Endothelial cell of umbilical vein (primary cell): ENCODE measurements around the gene ANGEL2. TPM values are rescaled to one million over a fixed set of nuclear protein-coding genes. Genes with fewer than 3 reads are reported as not detected.

Experiments used
- BruUV-seq: library from RNA; stranded (reverse); fragments of 400-500 nt; replicated peaks from 2 replicates; lab custom pipeline; 2021; lab: Mats Ljungman, UMichigan
- CTCF ChIA-PET: fragments of 300-600, 350-600 bp; sonication (Branson Sonifier 250); formaldehyde crosslinking; loops from one replicate; lab custom pipeline; 2021; ENCODE audit warnings: antibody characterized with exemption, inconsistent platforms; lab: Charles Lee
- POLR2A ChIA-PET: fragments of 300-600, 350-600 bp; sonication (Branson Sonifier 250); formaldehyde crosslinking; loops from one replicate; lab custom pipeline; 2021; ENCODE audit warnings: antibody characterized with exemption, inconsistent platforms; lab: Charles Lee
- DNase-seq: peaks from one replicate; pipeline ENCODE4 v3.0.0-alpha.2; 2011; ENCODE audit warnings: low read depth, low spot score
- FAIRE-seq: peaks from 2 replicates; lab custom pipeline; 2011; peaks lifted over from hg19 to GRCh38; lab: Jason Lieb, UNC
- H2AFZ ChIP-seq: 2 replicates; pipeline ENCODE4 v1.6.0; 2012; ENCODE audit warnings: low read depth, low read length, control low read depth, inconsistent platforms
- H3K27ac ChIP-seq: 2 replicates; pipeline ENCODE4 v1.5.1; 2011; ENCODE audit warnings: low read depth, mild to moderate bottlenecking, control low read depth, low read length, moderate library complexity; ENCODE audit not compliant: insufficient read depth
- H3K27me3 ChIP-seq, 2 experiments: 2 replicates each; pipeline versions ENCODE4 v1.6.0 to v1.6.1; 2011; ENCODE audit warnings: low read length in 2 of 2, mixed read lengths in 1 of 2; ENCODE audit not compliant: control insufficient read depth in 2 of 2, insufficient read depth in 2 of 2
- H3K36me3 ChIP-seq, 2 experiments: 2 replicates in 1 of 2; 3 replicates in 1 of 2; pipeline ENCODE4 v1.5.1; 2011; ENCODE audit warnings: low read length in 2 of 2, mild to moderate bottlenecking in 1 of 2, moderate library complexity in 1 of 2; ENCODE audit not compliant: control insufficient read depth in 2 of 2, insufficient read depth in 2 of 2; ENCODE audit errors: extremely low read depth in 1 of 2
- H3K4me1 ChIP-seq: 3 replicates; pipeline ENCODE4 v1.5.1; 2011; ENCODE audit warnings: mild to moderate bottlenecking, low read length; ENCODE audit not compliant: control insufficient read depth, insufficient read depth; ENCODE audit errors: extremely low read depth
- H3K4me2 ChIP-seq: 2 replicates; pipeline ENCODE4 v1.6.1; 2011; ENCODE audit warnings: low read length, control low read depth, mixed read lengths; ENCODE audit not compliant: insufficient read depth
- H3K4me3 ChIP-seq, 3 experiments: fragments of 200-600 bp in 1 of 3; sonication (generic), shearing (Covaris generic) in 1 of 3; replicated peaks in 1 of 3; 2 replicates each; pipeline ENCODE4 v1.5.1; 2011 to 2016; ENCODE audit warnings: control low read depth in 3 of 3, low read length in 3 of 3, mild to moderate bottlenecking in 2 of 3, inconsistent platforms in 1 of 3, low read depth in 1 of 3, moderate library complexity in 1 of 3; ENCODE audit not compliant: insufficient read depth in 1 of 3
- H3K79me2 ChIP-seq: 2 replicates; pipeline ENCODE4 v1.6.0; 2012; ENCODE audit warnings: low read length, inconsistent platforms; ENCODE audit not compliant: control insufficient read depth, insufficient read depth
- H3K9ac ChIP-seq: replicated peaks from 2 replicates; pipeline ENCODE3; 2011; ENCODE audit warnings: low read length, control low read depth; ENCODE audit not compliant: insufficient read depth; ENCODE audit errors: extremely low read depth
- H3K9me1 ChIP-seq: replicated peaks from 3 replicates; pipeline ENCODE4 v1.6.0; 2011; ENCODE audit warnings: mild to moderate bottlenecking, low read length; ENCODE audit not compliant: control insufficient read depth, insufficient read depth; ENCODE audit errors: extremely low read depth
- H3K9me3 ChIP-seq: replicated peaks from 2 replicates; pipeline ENCODE4 v1.5.1; 2012; ENCODE audit warnings: low read length, inconsistent platforms; ENCODE audit not compliant: control insufficient read depth, insufficient read depth
- H4K20me1 ChIP-seq: replicated peaks from 2 replicates; pipeline ENCODE3; 2011; ENCODE audit warnings: mild to moderate bottlenecking, low read length; ENCODE audit not compliant: control insufficient read depth, insufficient read depth; ENCODE audit errors: extremely low read depth
- CTCF ChIP-seq, 2 donors: IDR thresholded peaks; 1 replicate in 1 of 2; 2 replicates in 1 of 2; pipeline ENCODE4 v1.5.1; 2011; ENCODE audit warnings: low read length in 2 of 2, mild to moderate bottlenecking in 2 of 2, moderate library complexity in 2 of 2, control low read depth in 1 of 2, inconsistent platforms in 1 of 2, low read depth in 1 of 2; ENCODE audit not compliant: insufficient read depth in 1 of 2; ENCODE audit errors: extremely low read depth in 1 of 2
- EZH2 ChIP-seq: IDR thresholded peaks from 2 replicates; pipeline ENCODE4 v1.6.1; 2012; ENCODE audit warnings: borderline replicate concordance, low read depth, mild to moderate bottlenecking, moderate library complexity, low read length, inconsistent platforms; ENCODE audit not compliant: severe bottlenecking
- FOS ChIP-seq: IDR thresholded peaks from 2 replicates; pipeline ENCODE4 v1.6.1; 2011; ENCODE audit warnings: mild to moderate bottlenecking, low read length, moderate library complexity, borderline replicate concordance; ENCODE audit not compliant: insufficient read depth
- MAX ChIP-seq: IDR thresholded peaks from 2 replicates; pipeline ENCODE4 v1.6.1; 2011; ENCODE audit not compliant: insufficient read depth, insufficient read length
- MYC ChIP-seq: IDR thresholded peaks from one replicate; pipeline ENCODE4 v1.6.1; 2011; ENCODE audit warnings: mild to moderate bottlenecking, low read depth, low read length
- POLR2A ChIP-seq: IDR thresholded peaks from 2 replicates; pipeline ENCODE4 v1.6.1; 2012; ENCODE audit warnings: low read depth, mild to moderate bottlenecking, control low read depth, low read length
- dilution Hi-C: fragments of 300-500 bp; cut with MboI; formaldehyde crosslinking; loops from one replicate; pipeline ENCODE4 v1.15.0; 2019; ENCODE audit warnings: low sequenced_read_pairs; ENCODE audit not compliant: extremely low pct_ligation_motif_present
- intact Hi-C: fragments of 100-400 bp; cut with micrococcal nuclease; formaldehyde crosslinking; loops from one replicate; pipeline ENCODE4 v1.10.0; 2022
- polyA plus RNA-seq, 4 experiments: library from polyadenylated mRNA; depleted of rRNA in 3 of 4; stranded (reverse) in 3 of 4; unstranded in 1 of 4; fragments of >200 nt; gene quantifications; 2 replicates each; pipeline versions ENCODE4 v1.2.1 to v1.2.3, GENCODE V29; 2011 to 2012; ENCODE audit warnings: missing spikeins in 1 of 4
- total RNA-seq: library from RNA; stranded (reverse); gene quantifications from 2 replicates; pipeline ENCODE4 v1.2.3, GENCODE V29; 2021

The ANGEL2 gene
- total and polyA plus RNA-seq, 2 donors (not counting 3 experiments of a cell fraction or from before 2014, with no cell fraction given): 11.9 to 39.1 TPM

- Histone ChIP-seq H3K4me1 (peaks cover 2% of the 10 kb centered on the region), H3K27ac (no peak overlapping the region), H3K79me2 (no peaks in the 10 kb centered on the region), H3K27me3 (peaks cover 8 to 17% of the 10 kb centered on the region in 2 experiments), H3K4me3 (no peak overlapping the region), H3K9me3 (no peaks in the 10 kb centered on the region), H3K4me2 (no peak overlapping the region), H3K36me3 (no peaks in the 10 kb centered on the region), H4K20me1 (no peaks in the 10 kb centered on the region), H3K9ac (no peak overlapping the region), H3K9me1 (no peaks in the 10 kb centered on the region), H2AFZ (no peak overlapping the region)
- no peak for TF ChIP-seq MYC
- no peak for TF ChIP-seq EZH2
- no peak for TF ChIP-seq MAX
- no peak for TF ChIP-seq CTCF (IDR thresholded peaks at IDR 0.05; ENCODE audit: extremely low read depth in 1 of 2, insufficient read depth in 1 of 2, low read depth in 1 of 2, low read length in 2 of 2)
- TF ChIP-seq POLR2A: no peak
- DNase-seq (no peak), FAIRE-seq (no peak)
- ChIA-PET CTCF (no interaction called here), POLR2A (no interaction called here)
- BruUV-seq: no TSS peak
- dilution Hi-C loops (no loop called here), intact Hi-C loops (no loop called here)
Observed at GRCh38 chr1:213020016-213020415, 4.3 kb upstream of the ANGEL2 start.

GRCh38 chr1:213019450-213019849 lies 3.8 kb upstream of the ANGEL2 start:
- H3K9me3 ChIP-seq: no peaks in the 10 kb centered on the region
- no peaks in the 10 kb centered on the region for H4K20me1 ChIP-seq
- no peak overlapping the region for H3K9ac ChIP-seq
- TF ChIP-seq MAX (no peak), MYC (no peak), FOS (no peak)
- BruUV-seq: no TSS peak
- no peak overlapping the region for H3K4me3 ChIP-seq
- intact Hi-C loops: no loop called here
- FAIRE-seq (no peak), DNase-seq (no peak)
- CTCF ChIA-PET: no interaction called here
- no peak overlapping the region for H3K4me2 ChIP-seq
- H3K27ac ChIP-seq: no peak overlapping the region
- no peaks in the 10 kb centered on the region for H3K36me3 ChIP-seq
- peaks cover 3% of the 10 kb centered on the region for H3K79me2 ChIP-seq
- peaks cover 5% of the 10 kb centered on the region for H3K4me1 ChIP-seq
- POLR2A ChIA-PET: no interaction called here
- H3K27me3 ChIP-seq: peaks cover 8 to 13% of the 10 kb centered on the region in 2 experiments
- H3K9me1 ChIP-seq: no peaks in the 10 kb centered on the region
- H2AFZ ChIP-seq: no peak overlapping the region
- dilution Hi-C loops: no loop called here
